H1 (cell line): Measurements from ENCODE around the gene RNF157. TPM values are rescaled to one million over a fixed set of nuclear protein-coding genes. Genes with fewer than 3 reads are reported as not detected.
A peak's percentile ranks its signal among the peaks of the same experiment; 100 is the strongest.

ENCODE experiments used
- CTCF ChIA-PET: fragments of 300-600 bp; sonication (Branson Sonifier 250); formaldehyde crosslinking; loops from one replicate; lab custom pipeline; 2021; ENCODE audit not compliant: partially characterized antibody; lab: Charles Lee
- POLR2A ChIA-PET: fragments of 300-600 bp; sonication (Branson Sonifier 250); formaldehyde crosslinking; loops from one replicate; lab custom pipeline; 2021; ENCODE audit warnings: inconsistent platforms; ENCODE audit not compliant: partially characterized antibody; lab: Charles Lee
- DNase-seq, 2 experiments: peaks; one replicate each; pipeline versions ENCODE4 v3.0.0 to v3.0.0-alpha.2; 2010 to 2022; ENCODE audit warnings: low spot score in 2 of 2, low read depth in 1 of 2, mixed read lengths in 1 of 2
- FAIRE-seq: peaks from 2 replicates; lab custom pipeline; 2011; peaks lifted over from hg19 to GRCh38; lab: Jason Lieb, UNC
- H2AFZ ChIP-seq: 2 replicates; pipeline ENCODE4 v1.8.1; 2012; ENCODE audit warnings: low read length, inconsistent platforms
- H2AK5ac ChIP-seq: 2 replicates; pipeline ENCODE4 v1.6.1; 2013; ENCODE audit warnings: low read depth, low read length
- H2BK120ac ChIP-seq: replicated peaks from 2 replicates; pipeline ENCODE3; 2013; ENCODE audit warnings: low read depth, low read length, inconsistent platforms
- H2BK12ac ChIP-seq: 2 replicates; pipeline ENCODE4 v1.6.1; 2013; ENCODE audit warnings: low read depth, low read length
- H2BK15ac ChIP-seq: 2 replicates; pipeline ENCODE4 v1.6.1; 2013; ENCODE audit warnings: low read length
- H2BK20ac ChIP-seq: 2 replicates; pipeline ENCODE4 v1.6.1; 2013; ENCODE audit warnings: low read length
- H2BK5ac ChIP-seq: 2 replicates; pipeline ENCODE4 v1.6.1; 2013; ENCODE audit warnings: low read depth, low read length
- H3K14ac ChIP-seq: 2 replicates; pipeline ENCODE4 v1.6.1; 2013; ENCODE audit warnings: inconsistent platforms; ENCODE audit not compliant: insufficient read length
- H3K18ac ChIP-seq: 2 replicates; pipeline ENCODE4 v1.6.1; 2013; ENCODE audit warnings: low read length; ENCODE audit errors: extremely low read depth
- H3K23ac ChIP-seq: 2 replicates; pipeline ENCODE4 v1.6.1; 2013; ENCODE audit warnings: inconsistent platforms; ENCODE audit not compliant: insufficient read length
- H3K23me2 ChIP-seq: 2 replicates; pipeline ENCODE4 v1.6.1; 2013; ENCODE audit warnings: low read depth, low read length
- H3K27ac ChIP-seq: 2 replicates; pipeline ENCODE4 v1.6.1; 2011; ENCODE audit warnings: low read depth, low read length, inconsistent platforms
- H3K27me3 ChIP-seq, 4 experiments: replicated peaks in 1 of 4; 1 replicate in 1 of 4; 2 replicates in 3 of 4; pipeline versions ENCODE4 v1.6.1 to v1.8.1; 2011 to 2013; ENCODE audit warnings: low read length in 3 of 4, mild to moderate bottlenecking in 3 of 4, inconsistent platforms in 2 of 4, mixed read lengths in 2 of 4, moderate library complexity in 1 of 4; ENCODE audit not compliant: control insufficient read depth in 3 of 4, insufficient read depth in 3 of 4; ENCODE audit errors: extremely low read depth in 1 of 4
- H3K36me3 ChIP-seq, 4 experiments: 2 replicates each; pipeline versions ENCODE4 v1.6.1 to v1.8.1; 2011 to 2013; ENCODE audit warnings: mild to moderate bottlenecking in 4 of 4, low read length in 3 of 4, moderate library complexity in 2 of 4, control low read depth in 1 of 4, inconsistent platforms in 1 of 4; ENCODE audit not compliant: insufficient read depth in 4 of 4, control insufficient read depth in 2 of 4
- H3K4ac ChIP-seq: replicated peaks from 2 replicates; pipeline ENCODE3; 2013; ENCODE audit warnings: low read length, low read depth, mixed read lengths, inconsistent platforms; ENCODE audit not compliant: insufficient read length
- H3K4me1 ChIP-seq, 4 experiments: replicated peaks in 1 of 4; 1 replicate in 1 of 4; 2 replicates in 3 of 4; pipeline versions ENCODE4 v1.6.1 to v1.8.1; 2011 to 2013; ENCODE audit warnings: low read length in 3 of 4, inconsistent platforms in 2 of 4, mixed read lengths in 1 of 4; ENCODE audit not compliant: insufficient read depth in 4 of 4, control insufficient read depth in 3 of 4
- H3K4me2 ChIP-seq, 2 experiments: 2 replicates each; pipeline versions ENCODE4 v1.6.1 to v1.8.1; 2011 to 2013; ENCODE audit warnings: low read depth in 2 of 2, low read length in 2 of 2, control low read depth in 1 of 2, inconsistent platforms in 1 of 2, mild to moderate bottlenecking in 1 of 2; ENCODE audit not compliant: insufficient read depth in 1 of 2
- H3K4me3 ChIP-seq, 4 experiments: fragments of 200-600, 300-600 bp in 1 of 4; sonication (generic), shearing (Covaris generic), sonication (Bioruptor Twin) in 1 of 4; 2 replicates each; pipeline versions ENCODE4 v1.5.1 to v1.8.1; 2011 to 2016; ENCODE audit warnings: low read length in 4 of 4, low read depth in 3 of 4, control low read depth in 2 of 4, inconsistent platforms in 2 of 4, mild to moderate bottlenecking in 2 of 4, mixed read lengths in 1 of 4, moderate library complexity in 1 of 4; ENCODE audit not compliant: insufficient read depth in 2 of 4; ENCODE audit errors: extremely low read depth in 1 of 4
- H3K56ac ChIP-seq: replicated peaks from 2 replicates; pipeline ENCODE3; 2013; ENCODE audit warnings: low read depth, mild to moderate bottlenecking, mixed read lengths, low read length, inconsistent platforms; ENCODE audit not compliant: insufficient read length
- H3K79me1 ChIP-seq: 2 replicates; pipeline ENCODE4 v1.6.1; 2013; ENCODE audit warnings: low read depth, low read length, control low read depth
- H3K79me2 ChIP-seq, 2 experiments: 2 replicates each; pipeline versions ENCODE4 v1.6.1 to v1.8.1; 2012 to 2013; ENCODE audit warnings: low read length in 2 of 2, mild to moderate bottlenecking in 2 of 2, inconsistent platforms in 1 of 2; ENCODE audit not compliant: insufficient read depth in 2 of 2, control insufficient read depth in 1 of 2
- H3K9ac ChIP-seq, 4 experiments: replicated peaks in 1 of 4; 1 replicate in 1 of 4; 2 replicates in 3 of 4; pipeline versions ENCODE4 v1.6.1 to v1.8.1; 2011 to 2013; ENCODE audit warnings: low read depth in 3 of 4, low read length in 3 of 4, control low read depth in 2 of 4, mild to moderate bottlenecking in 2 of 4, moderate library complexity in 2 of 4, inconsistent platforms in 1 of 4; ENCODE audit errors: extremely low read depth in 1 of 4
- H3K9me3 ChIP-seq, 2 experiments: 2 replicates each; pipeline versions ENCODE4 v1.6.1 to v1.8.1; 2012 to 2013; ENCODE audit warnings: mild to moderate bottlenecking in 2 of 2, moderate library complexity in 2 of 2, control low read depth in 1 of 2, inconsistent platforms in 1 of 2, low read depth in 1 of 2, low read length in 1 of 2, mixed read lengths in 1 of 2; ENCODE audit not compliant: insufficient read depth in 2 of 2
- H4K20me1 ChIP-seq, 2 experiments: replicated peaks in 1 of 2; 2 replicates each; pipeline versions ENCODE3 to v1.8.1; 2011 to 2013; ENCODE audit warnings: inconsistent platforms in 2 of 2, low read length in 2 of 2, mild to moderate bottlenecking in 1 of 2; ENCODE audit not compliant: insufficient read depth in 2 of 2, control insufficient read depth in 1 of 2
- H4K5ac ChIP-seq: 2 replicates; pipeline ENCODE4 v1.6.1; 2013; ENCODE audit warnings: low read length, low read depth, mixed read lengths, inconsistent platforms; ENCODE audit not compliant: insufficient read length
- H4K8ac ChIP-seq: 2 replicates; pipeline ENCODE4 v1.8.0; 2013; ENCODE audit warnings: mild to moderate bottlenecking, moderate library complexity, low read length, inconsistent platforms; ENCODE audit not compliant: insufficient read depth; ENCODE audit errors: extremely low read depth
- H4K91ac ChIP-seq: replicated peaks from 2 replicates; pipeline ENCODE3; 2013; ENCODE audit warnings: low read length, mixed read lengths, inconsistent platforms; ENCODE audit not compliant: insufficient read length
- BACH1 ChIP-seq: IDR thresholded peaks from 2 replicates; pipeline ENCODE4 v1.6.1; 2012; ENCODE audit warnings: low read length, improper control_type of control experiment
- BCL11A ChIP-seq, 2 experiments: IDR thresholded peaks; one replicate each; pipeline ENCODE4 v1.6.1; 2011; ENCODE audit warnings: low read depth in 2 of 2, low read length in 2 of 2, mild to moderate bottlenecking in 2 of 2
- CBX8 ChIP-seq: fragments of 300-800, 300-1000 bp; sonication (generic); IDR thresholded peaks from 2 replicates; pipeline ENCODE4 v1.7.1; 2016; ENCODE audit warnings: low read depth, low read length, borderline replicate concordance
- GTF2F1 ChIP-seq: IDR thresholded peaks from 2 replicates; pipeline ENCODE4 v1.6.1; 2012; ENCODE audit warnings: low read depth, low read length, improper control_type of control experiment, borderline replicate concordance
- JUND ChIP-seq: IDR thresholded peaks from 2 replicates; pipeline ENCODE4 v1.6.1; 2011; ENCODE audit warnings: mild to moderate bottlenecking, improper control_type of control experiment, low read length
- PHF8 ChIP-seq: fragments of 200-600 bp; sonication (generic); conservative IDR thresholded peaks from 2 replicates; pipeline ENCODE4 v1.7.1; 2012; ENCODE audit warnings: low read depth, mild to moderate bottlenecking, inconsistent platforms, low read length, moderate library complexity
- POU5F1 ChIP-seq: IDR thresholded peaks from 2 replicates; pipeline ENCODE4 v1.6.1; 2011; ENCODE audit warnings: low read depth, mild to moderate bottlenecking, low read length, moderate library complexity
- TAF1 ChIP-seq: IDR thresholded peaks from 2 replicates; pipeline ENCODE4 v1.6.1; 2011; ENCODE audit warnings: mild to moderate bottlenecking, low read depth, low read length
- TCF12 ChIP-seq: IDR thresholded peaks from 2 replicates; pipeline ENCODE4 v1.6.1; 2011; ENCODE audit warnings: low read depth, mild to moderate bottlenecking, low read length
- YY1 ChIP-seq: IDR thresholded peaks from 2 replicates; pipeline ENCODE4 v1.6.1; 2011; ENCODE audit warnings: low read depth, mild to moderate bottlenecking, low read length
- WGBS, 2 experiments: shearing (Covaris generic) in 1 of 2; methylation state at CpG; one replicate each; pipeline versions ENCODE4 v1.1.6 to v1.1.7; 2013 to 2015; ENCODE audit warnings: low lambda C conversion rate in 2 of 2, mixed read lengths in 2 of 2, inconsistent platforms in 1 of 2, low coverage in 1 of 2, missing lambda C conversion rate in 1 of 2; ENCODE audit not compliant: insufficient replicate concordance in 2 of 2, insufficient coverage in 1 of 2, insufficient read length in 1 of 2; ENCODE audit errors: extremely low coverage in 1 of 2, missing lambda C conversion rate in 1 of 2; 5-methylcytosine and 5-hydroxymethylcytosine counted together
- polyA plus RNA-seq, 7 experiments: library from polyadenylated mRNA; depleted of rRNA in 3 of 7; stranded (reverse) in 5 of 7; unstranded in 2 of 7; fragments of >200 nt in 5 of 7; fragments of 200-250 nt in 2 of 7; gene quantifications; 1 replicate in 5 of 7; 2 replicates in 1 of 7; 4 replicates in 1 of 7; pipeline versions ENCODE4 v1.2.1 to v1.2.3, GENCODE V29; 2011 to 2013; ENCODE audit warnings: missing spikeins in 2 of 7, mixed read lengths in 2 of 7
- total RNA-seq: library from RNA; stranded (reverse); fragmentation: NEBNext Ultra II Directional; extraction: Animal tissue kit (Norgen Biotek cat#: 25700); gene quantifications from 2 replicates; pipeline ENCODE4 v1.2.1, GENCODE V29; 2021

RNF157 gene
- total and polyA plus RNA-seq, 2 of the 8 experiments (the other 6 are each of a cell fraction or from before 2014, with no cell fraction given), result 13.4 to 16.7 TPM

DNA sequence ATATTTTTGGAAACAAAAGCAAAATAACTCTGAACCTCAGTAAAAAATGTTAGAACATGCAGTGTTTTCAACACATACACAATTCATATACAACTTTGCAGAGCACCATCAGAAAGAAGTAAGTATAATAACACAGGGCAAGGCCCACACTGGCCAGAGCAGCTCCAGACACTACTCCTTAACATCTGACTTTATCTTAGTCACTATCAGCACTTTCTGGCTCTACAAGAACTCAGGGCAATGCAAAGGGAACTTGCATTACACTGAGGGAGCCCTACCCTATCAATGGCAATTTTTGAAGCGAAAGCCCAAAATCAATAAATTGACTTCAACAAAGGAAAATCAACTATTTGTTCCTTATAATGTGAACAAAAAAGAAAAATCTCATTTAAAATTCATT is 16.5 kb downstream of the RNF157 start:
- POLR2A ChIA-PET, result no interaction called here
- Histone ChIP-seq H3K4me1 (peaks cover 0 to 2% (median 0%) of the 10 kb centered on the region in 4 experiments; a peak in 1 of 7 replicates), H3K9ac (no peak overlapping the region), H3K23ac (no peak overlapping the region), H3K79me2 (no peaks in the 10 kb centered on the region), H2BK20ac (no peak overlapping the region), H4K20me1 (no peaks in the 10 kb centered on the region), H3K23me2 (no peaks in the 10 kb centered on the region), H2AK5ac (no peak overlapping the region), H3K9me3 (no peaks in the 10 kb centered on the region), H4K8ac (no peak overlapping the region), H2BK5ac (no peak overlapping the region), H3K27me3 (no peaks in the 10 kb centered on the region), H3K79me1 (no peaks in the 10 kb centered on the region), H2BK12ac (no peak overlapping the region), H4K5ac (no peak overlapping the region), H2AFZ (no peak overlapping the region), H2BK15ac (no peak overlapping the region), H4K91ac (no peak overlapping the region), H3K36me3 (no peaks in the 10 kb centered on the region), H3K18ac (no peak overlapping the region), H2BK120ac (no peak overlapping the region), H3K4me3 (no peak overlapping the region), H3K27ac (no peak overlapping the region), H3K4me2 (no peak overlapping the region), H3K4ac (no peak overlapping the region), H3K56ac (no peak overlapping the region), H3K14ac (no peak overlapping the region)
- 89% methylated on average over 1 of the region's 1 CpG; no CpG with 5 or more reads in 1 of the 2 experiments for WGBS, 2 experiments
- FAIRE-seq (no peak), DNase-seq (peak in 1 of 2 experiments; percentile 1)
- CTCF ChIA-PET, result interaction anchor here (1.0 to 2.5 kb wide), 2 partner anchors 18 to 55 kb away, joined by 4 to 11 read pairs; no protein-coding TSS in a partner anchor
- TF ChIP-seq CBX8 (no peak), BCL11A (IDR thresholded peaks at IDR 0.05; ENCODE audit: low read depth in 2 of 2, low read length in 2 of 2) (no peak), JUND (no peak), BACH1 (no peak), TAF1 (no peak), PHF8 (no peak), YY1 (no peak), POU5F1 (no peak), TCF12 (no peak), GTF2F1 (no peak)
